HCT116 (cell line): Measurements from ENCODE around the gene TIAM2. TPM values are rescaled to one million over a fixed set of nuclear protein-coding genes. Genes with fewer than 3 reads are reported as not detected.

ENCODE experiments used
- ATAC-seq: fragments of 200-7000 bp; cut with Tn5 transposase; 2 replicates; pipeline ENCODE4 v1.9.1; 2020; ENCODE audit warnings: mild to moderate bottlenecking, moderate library complexity
- BruUV-seq: library from RNA; stranded (reverse); fragments of 400-500 nt; replicated peaks from 2 replicates; lab custom pipeline; 2021; lab: Mats Ljungman, UMichigan
- CTCF ChIA-PET: fragments of 300-600 bp; sonication (Branson Sonifier 250); formaldehyde crosslinking; loops from one replicate; lab custom pipeline; 2021; ENCODE audit warnings: antibody characterized with exemption; lab: Charles Lee
- POLR2A ChIA-PET: fragments of 300-600, 350-600 bp; sonication (Branson Sonifier 250); formaldehyde crosslinking; loops from one replicate; lab custom pipeline; 2021; ENCODE audit warnings: antibody characterized with exemption; lab: Charles Lee
- RAD21 ChIA-PET, 2 experiments: fragments of 300-600 bp; sonication (Branson Sonifier 250); formaldehyde crosslinking; loops; one replicate each; lab custom pipeline; 2023; ENCODE audit warnings: low total read pairs in 2 of 2; ENCODE audit not compliant: uncharacterized antibody in 2 of 2, unreplicated experiment in 2 of 2, low non-redundant PET in 1 of 2; lab: Charles Lee
- DNase-seq: peaks from one replicate; pipeline ENCODE4 v3.0.0-alpha.2; 2010; ENCODE audit warnings: low read depth, low spot score
- H2AFZ ChIP-seq: fragments of 200-600 bp; shearing (Covaris generic), sonication (generic); 2 replicates; pipeline ENCODE4 v1.6.1; 2017; ENCODE audit warnings: low read depth, mixed run types, mixed read lengths, antibody characterized with exemption, low read length; ENCODE audit not compliant: poor library complexity, severe bottlenecking
- H3K27ac ChIP-seq: 2 replicates; pipeline ENCODE4 v1.5.1; 2012; ENCODE audit warnings: low read depth, low read length
- H3K27me3 ChIP-seq: fragments of 200-600 bp; sonication (generic); 2 replicates; pipeline ENCODE4 v1.6.1; 2016; ENCODE audit warnings: mixed run types, low read length, mixed read lengths; ENCODE audit not compliant: insufficient read depth
- H3K36me3 ChIP-seq, 2 experiments: fragments of 200-500 bp in 1 of 2; fragments of 200-600 bp in 1 of 2; sonication (Bioruptor generic) in 1 of 2; sonication (generic) in 1 of 2; 2 replicates each; pipeline versions ENCODE4 v1.5.1 to v1.6.1; 2014 to 2016; ENCODE audit warnings: low read length in 2 of 2, inconsistent platforms in 1 of 2, mixed read lengths in 1 of 2, mixed run types in 1 of 2; ENCODE audit not compliant: insufficient read depth in 2 of 2, control insufficient read depth in 1 of 2
- H3K4me1 ChIP-seq, 2 experiments: fragments of 200-600 bp in 1 of 2; sonication (generic) in 1 of 2; 2 replicates each; pipeline versions ENCODE4 v1.5.1 to v1.6.1; 2012 to 2017; ENCODE audit warnings: low read length in 2 of 2, inconsistent platforms in 1 of 2, mild to moderate bottlenecking in 1 of 2, mixed read lengths in 1 of 2, mixed run types in 1 of 2, moderate library complexity in 1 of 2; ENCODE audit not compliant: insufficient read depth in 2 of 2, control insufficient read depth in 1 of 2
- H3K4me2 ChIP-seq: fragments of 200-600 bp; sonication (generic); 2 replicates; pipeline ENCODE4 v1.6.1; 2017; ENCODE audit warnings: mixed run types, low read length, mixed read lengths
- H3K4me3 ChIP-seq, 2 experiments: fragments of 200-600 bp in 1 of 2; sonication (generic) in 1 of 2; replicated peaks in 1 of 2; 2 replicates each; pipeline ENCODE4 v1.5.1; 2011 to 2016; ENCODE audit warnings: low read length in 2 of 2, control low read depth in 1 of 2, low read depth in 1 of 2, mild to moderate bottlenecking in 1 of 2, mixed read lengths in 1 of 2, mixed run types in 1 of 2
- H3K79me2 ChIP-seq: fragments of 200-600 bp; sonication (generic); 2 replicates; pipeline ENCODE4 v1.6.1; 2017; ENCODE audit warnings: mild to moderate bottlenecking, mixed run types, low read length, moderate library complexity, mixed read lengths; ENCODE audit not compliant: insufficient read depth
- H3K9ac ChIP-seq: fragments of 200-600 bp; sonication (generic); 2 replicates; pipeline ENCODE4 v1.6.1; 2016; ENCODE audit warnings: low read length, mixed read lengths
- H3K9me2 ChIP-seq: fragments of 200-600 bp; sonication (generic), shearing (Covaris generic); 2 replicates; pipeline ENCODE4 v1.6.1; 2017; ENCODE audit warnings: mixed run types, mild to moderate bottlenecking, moderate library complexity; ENCODE audit not compliant: insufficient read depth
- H3K9me3 ChIP-seq, 2 experiments: fragments of 200-500 bp in 1 of 2; fragments of 200-600 bp in 1 of 2; sonication (Bioruptor generic) in 1 of 2; sonication (generic) in 1 of 2; 2 replicates each; pipeline ENCODE4 v1.6.1; 2014 to 2017; ENCODE audit warnings: low read length in 2 of 2, mixed read lengths in 2 of 2, inconsistent platforms in 1 of 2, low read depth in 1 of 2, mild to moderate bottlenecking in 1 of 2, mixed run types in 1 of 2, moderate library complexity in 1 of 2; ENCODE audit not compliant: control insufficient read depth in 1 of 2, insufficient read depth in 1 of 2
- H4K20me1 ChIP-seq: fragments of 200-600 bp; sonication (generic), shearing (Covaris generic); 2 replicates; pipeline ENCODE4 v1.6.1; 2017; ENCODE audit warnings: mixed run types, mild to moderate bottlenecking, moderate library complexity; ENCODE audit not compliant: insufficient read depth
- CBX3 ChIP-seq: IDR thresholded peaks from 2 replicates; pipeline ENCODE4 v1.6.1; 2012; ENCODE audit warnings: low read depth
- ELF1 ChIP-seq: IDR thresholded peaks from 2 replicates; pipeline ENCODE4 v1.6.1; 2012; ENCODE audit warnings: low read depth, borderline replicate concordance
- FOSL1 ChIP-seq: IDR thresholded peaks from 2 replicates; pipeline ENCODE4 v1.6.1; 2012; ENCODE audit warnings: low read depth
- MAX ChIP-seq: IDR thresholded peaks from 2 replicates; pipeline ENCODE4 v1.6.1; 2012
- SIN3A ChIP-seq: IDR thresholded peaks from 2 replicates; pipeline ENCODE4 v1.6.1; 2012; ENCODE audit warnings: low read depth
- YY1 ChIP-seq: IDR thresholded peaks from 2 replicates; pipeline ENCODE4 v1.6.1; 2011; ENCODE audit warnings: low read length, low read depth, moderate library complexity, mild to moderate bottlenecking; ENCODE audit not compliant: insufficient replicate concordance; ENCODE audit errors: extremely low read depth
- ZBTB33 ChIP-seq: IDR thresholded peaks from 2 replicates; pipeline ENCODE4 v1.6.1; 2011; ENCODE audit warnings: mild to moderate bottlenecking, low read length, moderate library complexity; ENCODE audit not compliant: insufficient replicate concordance; ENCODE audit errors: extremely low read depth
- intact Hi-C: fragments of 100-400 bp; cut with micrococcal nuclease; formaldehyde crosslinking; loops from 2 replicates; pipeline ENCODE4 v1.10.0; 2022
- total RNA-seq: library from RNA; stranded (reverse); gene quantifications from one replicate; pipeline ENCODE4 v1.2.1, GENCODE V29; 2021; ENCODE audit not compliant: unreplicated experiment

Gene TIAM2
- total RNA-seq, 1 experiment from 2014 or later: 9.4 TPM

- POLR2A ChIA-PET: no interaction called here
- no peaks in the 10 kb centered on the region for H3K9me2 ChIP-seq
- H3K4me2 ChIP-seq: no peak overlapping the region
- H3K4me1 ChIP-seq: no peaks in the 10 kb centered on the region
- RAD21 ChIA-PET: no interaction called here
- H3K4me3 ChIP-seq: no peak overlapping the region
- H3K27ac ChIP-seq: no peak overlapping the region
- no peak overlapping the region for H3K9ac ChIP-seq
- CTCF ChIA-PET: no interaction called here
- TF ChIP-seq SIN3A: no peak
- no peak for TF ChIP-seq ELF1
- no peak for TF ChIP-seq FOSL1
- no peak for TF ChIP-seq ZBTB33
- TF ChIP-seq MAX: no peak
- no peak for TF ChIP-seq YY1
- no peak for TF ChIP-seq CBX3
- no peak overlapping the region for H2AFZ ChIP-seq
- no peaks in the 10 kb centered on the region for H3K79me2 ChIP-seq
- H3K36me3 ChIP-seq: no peaks in the 10 kb centered on the region
- no peaks in the 10 kb centered on the region for H4K20me1 ChIP-seq
- no peak for DNase-seq
- H3K27me3 ChIP-seq: no peaks in the 10 kb centered on the region
- H3K9me3 ChIP-seq: no peaks in the 10 kb centered on the region
- intact Hi-C loops: no loop called here
- BruUV-seq: no TSS peak
- ATAC-seq: no peak
Measured at GRCh38 chr6:155045561-155046404, 50.7 kb downstream of the TIAM2 start.
